Right atrium auricular region (tissue), 2 donors: ENCODE results near the gene DBI. TPM values are rescaled to one million over a fixed set of nuclear protein-coding genes. Genes with fewer than 3 reads are reported as not detected.
"Not testable (repeated sequence)": the region's sequence is repeated elsewhere in the genome, so short reads cannot be mapped to it uniquely, and the experiment has no call there.

Source experiments
- DNase-seq: peaks from one replicate; pipeline ENCODE4 v3.0.0-alpha.2; 2019; ENCODE audit warnings: low spot score
- H3K27ac ChIP-seq, 2 donors: fragments of 200-600 bp; sonication (generic); 1 replicate in 1 of 2; 2 replicates in 1 of 2; pipeline ENCODE4 v1.5.1; 2016 to 2019
- H3K27me3 ChIP-seq, 2 donors: fragments of 200-600 bp; sonication (generic); one replicate each; pipeline versions ENCODE4 v1.5.1 to v1.6.0; 2017 to 2019
- H3K36me3 ChIP-seq: fragments of 200-600 bp; sonication (generic); one replicate; pipeline ENCODE4 v1.5.1; 2016
- H3K4me1 ChIP-seq, 2 donors: fragments of 200-600 bp; sonication (generic); one replicate each; pipeline versions ENCODE4 v1.5.1 to v1.6.0; 2017 to 2019
- H3K4me3 ChIP-seq, 2 donors: fragments of 200-600 bp; sonication (generic); 1 replicate in 1 of 2; 2 replicates in 1 of 2; pipeline ENCODE4 v1.5.1; 2017 to 2019; ENCODE audit warnings: mild to moderate bottlenecking in 1 of 2, moderate library complexity in 1 of 2
- H3K9me3 ChIP-seq, 2 donors: fragments of 200-600 bp; sonication (generic); one replicate each; pipeline ENCODE4 v1.5.1; 2019
- total RNA-seq, 2 donors: library from RNA; depleted of rRNA; stranded (reverse); fragments of >200 nt; gene quantifications; one replicate each; pipeline ENCODE4 v1.1.0, GENCODE V29; 2016
- TF ChIP-seq, protein P1 (sequence below), 2 donors: fragments of 200-600 bp; sonication (generic); IDR thresholded peaks; one replicate each; pipeline ENCODE4 v1.5.1; 2019; ENCODE audit warnings: antibody characterized with exemption in 2 of 2

Gene DBI
- total RNA-seq, 2 donors from 2014 or later: 174 to 312 TPM

DNA sequence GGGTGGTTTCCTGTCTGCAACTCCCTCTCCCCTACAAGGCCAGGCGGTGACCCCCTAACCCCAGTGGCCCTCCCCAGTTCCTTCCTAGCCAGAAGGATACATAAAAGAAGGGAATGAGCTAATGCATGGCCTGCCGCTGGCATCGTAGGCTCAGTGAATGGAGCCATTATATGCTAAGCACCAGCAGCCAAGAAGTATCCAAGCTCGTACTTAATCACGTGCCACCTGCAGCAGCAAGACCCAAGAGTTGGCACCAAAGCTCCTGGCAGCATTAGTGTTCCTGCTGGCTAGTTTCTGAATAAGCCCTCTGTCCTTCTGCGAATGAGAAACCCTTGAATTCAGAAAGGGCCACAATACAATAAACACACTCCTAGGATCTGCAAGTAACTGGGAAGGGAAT, 4.3 kb downstream of the DBI start:
- H3K27ac ChIP-seq: no peak overlapping the region
- no peaks in the 10 kb centered on the region for H3K27me3 ChIP-seq
- H3K4me3 ChIP-seq: no peak overlapping the region
- TF ChIP-seq, protein P1, sequence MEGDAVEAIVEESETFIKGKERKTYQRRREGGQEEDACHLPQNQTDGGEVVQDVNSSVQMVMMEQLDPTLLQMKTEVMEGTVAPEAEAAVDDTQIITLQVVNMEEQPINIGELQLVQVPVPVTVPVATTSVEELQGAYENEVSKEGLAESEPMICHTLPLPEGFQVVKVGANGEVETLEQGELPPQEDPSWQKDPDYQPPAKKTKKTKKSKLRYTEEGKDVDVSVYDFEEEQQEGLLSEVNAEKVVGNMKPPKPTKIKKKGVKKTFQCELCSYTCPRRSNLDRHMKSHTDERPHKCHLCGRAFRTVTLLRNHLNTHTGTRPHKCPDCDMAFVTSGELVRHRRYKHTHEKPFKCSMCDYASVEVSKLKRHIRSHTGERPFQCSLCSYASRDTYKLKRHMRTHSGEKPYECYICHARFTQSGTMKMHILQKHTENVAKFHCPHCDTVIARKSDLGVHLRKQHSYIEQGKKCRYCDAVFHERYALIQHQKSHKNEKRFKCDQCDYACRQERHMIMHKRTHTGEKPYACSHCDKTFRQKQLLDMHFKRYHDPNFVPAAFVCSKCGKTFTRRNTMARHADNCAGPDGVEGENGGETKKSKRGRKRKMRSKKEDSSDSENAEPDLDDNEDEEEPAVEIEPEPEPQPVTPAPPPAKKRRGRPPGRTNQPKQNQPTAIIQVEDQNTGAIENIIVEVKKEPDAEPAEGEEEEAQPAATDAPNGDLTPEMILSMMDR (IDR thresholded peaks at IDR 0.05): no peak
- H3K36me3 ChIP-seq: peaks cover 62% of the 10 kb centered on the region
- no peak for DNase-seq
- peaks cover 0 to 14% of the 10 kb centered on the region in 2 donors for H3K9me3 ChIP-seq
- peaks cover 0 to 20% of the 10 kb centered on the region in 2 donors for H3K4me1 ChIP-seq

DNA sequence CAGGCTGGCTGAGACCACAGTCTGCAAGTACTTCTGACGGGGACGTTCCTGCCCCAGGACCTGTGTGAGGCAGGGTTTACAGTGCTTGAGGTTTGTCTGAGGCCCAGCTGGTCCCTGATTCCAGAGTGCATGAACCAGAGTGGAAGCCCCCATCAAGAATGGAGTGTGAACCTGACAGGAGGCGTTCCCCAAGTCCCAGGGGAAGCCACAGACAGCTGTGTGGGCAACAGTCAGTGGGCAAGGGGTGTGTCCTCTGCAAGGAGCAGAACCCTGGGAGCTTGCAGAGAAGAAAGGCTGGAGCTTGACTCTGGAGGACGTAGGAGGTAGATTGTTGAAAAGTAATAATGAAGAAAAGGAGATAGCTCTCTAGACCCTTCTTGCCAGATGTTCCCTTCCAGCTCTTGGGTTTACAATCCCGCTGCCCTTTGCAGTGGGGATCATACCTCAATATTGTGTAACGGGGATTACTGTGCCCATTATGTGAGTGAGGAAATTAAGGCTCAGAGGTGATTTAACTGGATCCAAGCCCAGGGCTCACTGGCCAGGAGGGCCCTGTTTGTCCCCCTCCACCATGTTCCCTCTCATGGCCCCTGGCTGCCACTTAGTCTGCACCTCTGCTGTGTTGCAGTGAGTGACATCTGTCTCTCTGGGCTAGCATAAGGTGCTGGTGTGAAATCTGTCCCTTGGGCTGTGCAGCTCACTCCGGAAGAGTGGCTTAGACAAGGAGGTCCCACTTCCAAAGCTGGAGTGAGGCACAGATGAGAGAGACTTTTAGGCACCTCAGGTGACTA, 6.2 kb downstream of the DBI start:
- Histone ChIP-seq H3K4me3 (no peak overlapping the region), H3K36me3 (peaks cover 62% of the 10 kb centered on the region), H3K27me3 (no peaks in the 10 kb centered on the region), H3K4me1 (peaks cover 0 to 15% of the 10 kb centered on the region in 2 donors), H3K9me3 (peaks cover 0 to 14% of the 10 kb centered on the region in 2 donors), H3K27ac (no peak overlapping the region)
- TF ChIP-seq, protein P1 (IDR thresholded peaks at IDR 0.05): no peak
- no peak for DNase-seq

DNA sequence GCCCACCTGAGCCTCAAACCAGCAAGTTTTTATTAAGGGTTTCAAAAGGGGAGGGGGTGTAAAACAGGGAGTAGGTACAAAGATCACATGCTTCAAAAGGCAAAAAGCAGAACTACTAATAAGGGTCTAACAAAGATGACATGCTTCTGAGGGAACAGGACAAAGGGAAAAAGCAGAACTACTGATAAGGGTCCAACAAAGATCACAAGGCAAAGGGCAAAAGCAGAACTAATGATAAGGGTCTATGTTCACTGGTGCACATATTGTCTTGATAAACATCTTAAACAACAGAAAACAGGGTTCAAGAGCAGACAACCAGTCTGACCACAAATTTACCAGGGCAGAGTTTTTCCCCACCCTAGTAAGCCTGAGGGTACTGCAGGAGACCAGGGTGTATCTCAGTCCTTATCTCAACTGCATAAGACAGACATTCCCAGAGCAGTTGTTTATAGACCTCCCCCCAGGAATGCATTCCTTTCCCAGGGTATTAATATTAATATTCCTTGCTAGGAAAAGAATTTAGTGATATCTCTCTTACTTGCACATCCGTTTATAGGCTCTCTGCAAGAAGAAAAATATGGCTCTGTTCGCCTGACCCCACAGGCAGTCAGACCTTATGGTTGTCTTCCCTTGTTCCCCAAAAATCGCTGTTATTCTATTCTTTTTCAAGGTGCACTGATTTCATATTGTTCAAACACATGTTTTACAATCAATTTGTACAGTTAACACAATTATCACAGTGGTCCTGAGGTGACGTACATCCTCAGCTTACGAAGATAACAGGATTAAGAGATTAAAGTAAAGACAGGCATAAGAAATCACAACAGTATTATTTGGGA, 7.3 kb downstream of the DBI start:
- not testable (repeated sequence) for H3K27ac ChIP-seq, H3K4me3 ChIP-seq, H3K4me1 ChIP-seq, DNase-seq, H3K27me3 ChIP-seq
- Histone ChIP-seq H3K9me3 (peaks cover 0 to 14% of the 10 kb centered on the region in 2 donors), H3K36me3 (peaks cover 52% of the 10 kb centered on the region)

DNA sequence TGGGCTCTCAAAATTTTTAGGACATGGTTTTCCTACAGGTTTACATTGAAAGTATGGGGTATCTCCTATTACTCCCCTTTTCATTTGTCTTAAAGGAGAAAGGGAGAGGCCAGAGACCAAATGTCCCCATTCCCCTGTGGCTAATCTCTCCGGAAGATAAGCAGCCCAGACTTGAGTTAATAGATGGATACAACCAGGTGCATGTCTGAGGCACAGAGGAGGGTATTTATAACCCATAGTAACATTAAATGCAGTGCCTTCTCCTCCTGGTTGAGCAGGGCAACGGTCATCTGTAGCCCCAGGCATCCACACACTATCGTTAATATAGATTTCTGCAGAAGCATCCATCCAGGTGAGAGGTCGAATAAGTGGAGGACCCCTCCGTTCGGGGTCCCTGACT, 9.6 kb downstream of the DBI start:
- H3K9me3 ChIP-seq: peaks cover 0 to 14% of the 10 kb centered on the region in 2 donors
- H3K4me3 ChIP-seq, DNase-seq, H3K27ac ChIP-seq, H3K4me1 ChIP-seq, H3K27me3 ChIP-seq: not testable (repeated sequence)
- H3K36me3 ChIP-seq: peaks cover 35% of the 10 kb centered on the region

DNA sequence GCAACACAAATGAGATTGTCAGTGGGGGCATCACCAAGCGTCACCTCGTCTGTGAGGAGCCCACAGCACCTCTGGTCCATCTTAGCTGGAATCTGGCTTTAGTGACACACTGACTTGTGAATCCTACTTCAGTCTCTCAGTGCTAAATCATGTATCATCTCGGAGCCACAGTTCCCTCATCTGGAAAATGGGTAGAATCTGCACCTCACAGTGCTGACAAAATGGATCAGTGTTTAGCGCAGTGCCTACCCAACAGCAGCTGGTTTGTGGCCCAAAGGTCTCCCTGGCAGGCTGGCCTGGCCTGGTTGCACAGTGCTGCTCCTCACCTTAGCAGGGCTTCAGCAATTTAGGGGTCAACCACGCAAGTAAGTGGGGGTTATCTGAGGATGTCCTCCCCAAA, 10.0 kb downstream of the DBI start:
- H3K9me3 ChIP-seq: peaks cover 0 to 14% of the 10 kb centered on the region in 2 donors
- DNase-seq: no peak
- no peaks in the 10 kb centered on the region for H3K4me1 ChIP-seq
- TF ChIP-seq, protein P1 (IDR thresholded peaks at IDR 0.05): no peak
- H3K36me3 ChIP-seq: peaks cover 31% of the 10 kb centered on the region
- H3K4me3 ChIP-seq: no peak overlapping the region
- no peaks in the 10 kb centered on the region for H3K27me3 ChIP-seq
- no peak overlapping the region for H3K27ac ChIP-seq

DNA sequence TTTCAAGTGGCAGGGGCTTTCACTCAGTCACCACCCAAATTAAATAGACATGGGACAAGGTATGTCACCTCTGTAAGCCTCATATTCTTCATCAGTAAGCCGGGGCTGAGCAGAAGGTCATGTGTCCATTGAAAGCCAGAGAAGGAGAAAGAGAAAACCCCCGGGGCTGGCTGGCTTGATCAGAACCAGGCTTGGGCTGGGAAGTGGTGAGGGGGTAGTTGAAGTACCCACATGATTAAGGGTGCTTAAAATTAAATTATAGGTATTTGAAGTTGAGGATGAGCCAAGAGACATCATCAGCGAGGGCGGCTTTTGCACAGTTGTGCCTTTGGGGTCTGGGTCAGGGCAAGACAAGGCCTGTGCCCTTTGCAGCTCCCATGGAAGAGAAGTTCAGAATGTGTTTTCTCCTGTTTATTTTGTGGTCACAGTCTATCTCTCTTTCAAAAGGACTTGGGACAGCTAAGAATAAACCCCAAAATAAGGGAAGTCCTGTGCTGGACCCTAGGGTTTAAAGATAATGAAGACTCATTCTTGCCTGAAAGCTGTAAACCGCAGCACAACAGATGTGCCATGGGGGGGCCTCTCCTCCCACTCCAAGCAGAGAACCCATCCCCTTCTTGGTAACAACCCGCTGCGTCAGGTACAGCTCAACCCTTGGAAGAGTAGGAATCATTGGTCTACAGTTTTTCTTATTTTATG, 10.7 kb downstream of the DBI start:
- TF ChIP-seq, protein P1 (IDR thresholded peaks at IDR 0.05): no peak
- no peak overlapping the region for H3K27ac ChIP-seq
- DNase-seq: no peak
- H3K9me3 ChIP-seq: peaks cover 0 to 14% of the 10 kb centered on the region in 2 donors
- no peaks in the 10 kb centered on the region for H3K27me3 ChIP-seq
- H3K36me3 ChIP-seq: peaks cover 25% of the 10 kb centered on the region
- H3K4me3 ChIP-seq: no peak overlapping the region
- no peaks in the 10 kb centered on the region for H3K4me1 ChIP-seq
